HepG2 (cell line): ENCODE data around the gene PTMA. TPM values are rescaled to one million over a fixed set of nuclear protein-coding genes. Genes with fewer than 3 reads are reported as not detected.
A peak's percentile ranks its signal among the peaks of the same experiment; 100 is the strongest.

Experiments
- CBX2 ChIP-seq, 2 experiments: fragments of 200-600 bp in 1 of 2; sonication (generic); formaldehyde crosslinking in 1 of 2; IDR thresholded peaks; 2 replicates each; pipeline versions ENCODE4 v1.7.0 to v1.8.1; 2018 to 2022; ENCODE audit warnings: low read depth in 2 of 2, low read length in 1 of 2, mild to moderate bottlenecking in 1 of 2, missing genetic modification reagents in 1 of 2
- CENPX ChIP-seq: sonication (generic); formaldehyde crosslinking; IDR thresholded peaks from 2 replicates; pipeline ENCODE4 v1.9.0; 2021; ENCODE audit warnings: mild to moderate bottlenecking, missing genetic modification reagents, moderate library complexity
- EZH2 ChIP-seq: conservative IDR thresholded peaks from 2 replicates; pipeline ENCODE4 v1.6.1; 2012; ENCODE audit warnings: mild to moderate bottlenecking, low read depth, low read length, moderate library complexity
- GABPA ChIP-seq, 2 experiments: IDR thresholded peaks; 2 replicates each; pipeline ENCODE4 v1.6.1; 2011 to 2016; ENCODE audit warnings: low read depth in 2 of 2, low read length in 1 of 2, missing biosample characterization in 1 of 2, missing genetic modification characterization in 1 of 2
- MYC ChIP-seq: sonication (generic); formaldehyde crosslinking; IDR thresholded peaks from 2 replicates; pipeline ENCODE4 v1.9.0; 2021; ENCODE audit warnings: missing genetic modification reagents, borderline replicate concordance
- NR2C2 ChIP-seq: sonication (generic); formaldehyde crosslinking; IDR thresholded peaks from 2 replicates; pipeline ENCODE4 v1.4.0; 2020; ENCODE audit warnings: missing genetic modification reagents, mild to moderate bottlenecking, moderate library complexity, borderline replicate concordance
- RBM22 ChIP-seq: fragments of 200-400 bp; formaldehyde crosslinking; optimal IDR thresholded peaks from 2 replicates; pipeline ENCODE3; 2017; ENCODE audit warnings: mild to moderate bottlenecking, low read length, moderate library complexity
- RFXANK ChIP-seq: IDR thresholded peaks from 2 replicates; pipeline ENCODE4 v1.6.1; 2016
- TBX3 ChIP-seq: fragments of 450-650 bp; IDR thresholded peaks from 2 replicates; pipeline ENCODE4 v1.6.1; 2017; ENCODE audit warnings: antibody characterized with exemption, mild to moderate bottlenecking, inconsistent platforms, borderline replicate concordance
- ZBTB7B ChIP-seq: sonication (generic); formaldehyde crosslinking; IDR thresholded peaks from 2 replicates; pipeline ENCODE4 v1.4.0; 2020; ENCODE audit warnings: missing genetic modification reagents
- ZBTB8A ChIP-seq: sonication (generic); formaldehyde crosslinking; IDR thresholded peaks from 2 replicates; pipeline ENCODE4 v1.4.0; 2020; ENCODE audit warnings: mild to moderate bottlenecking, low read depth, missing genetic modification reagents, borderline replicate concordance
- ZNF564 ChIP-seq: sonication (generic); formaldehyde crosslinking; IDR thresholded peaks from 2 replicates; pipeline ENCODE4 v1.8.1; 2023; ENCODE audit warnings: mild to moderate bottlenecking, missing genetic modification reagents
- ZNF7 ChIP-seq: IDR thresholded peaks from 2 replicates; pipeline ENCODE4 v1.6.1; 2016; ENCODE audit warnings: missing biosample characterization, missing genetic modification reagents
- ZNF720 ChIP-seq: sonication (generic); formaldehyde crosslinking; IDR thresholded peaks from 2 replicates; pipeline ENCODE4 v1.4.0; 2020; ENCODE audit warnings: missing genetic modification reagents
- ZNF782 ChIP-seq: sonication (generic); formaldehyde crosslinking; IDR thresholded peaks from 2 replicates; pipeline ENCODE4 v1.4.0; 2020; ENCODE audit warnings: missing genetic modification reagents, mild to moderate bottlenecking, borderline replicate concordance
- polyA plus RNA-seq, 8 experiments: library from polyadenylated mRNA; depleted of rRNA in 3 of 8; stranded (reverse) in 7 of 8; unstranded in 1 of 8; fragments of >200 nt; fragmentation: Illumina TruSeq in 4 of 8; extraction: Trizol in 4 of 8; gene quantifications; 2 replicates each; pipeline versions ENCODE4 v1.2.1 to v1.2.3, GENCODE V29; 2011 to 2016; ENCODE audit warnings: low read depth in 4 of 8, missing spikeins in 1 of 8, mixed read lengths in 1 of 8; ENCODE audit not compliant: insufficient read depth in 1 of 8
- total RNA-seq, 5 experiments: library from RNA; depleted of rRNA; stranded (reverse); fragments of >200 nt; fragmentation: Illumina TruSeq; extraction: Trizol; gene quantifications; 2 replicates each; pipeline ENCODE4 v1.2.3, GENCODE V29; 2016; ENCODE audit warnings: low read depth in 1 of 5
- TF ChIP-seq, protein P1 (sequence below): sonication (generic); formaldehyde crosslinking; IDR thresholded peaks from 2 replicates; pipeline ENCODE4 v1.9.0; 2021; ENCODE audit warnings: mild to moderate bottlenecking, missing genetic modification reagents

PTMA gene
- total and polyA plus RNA-seq, 2 of the 13 experiments (the other 11 are each of a cell fraction or from before 2014, with no cell fraction given) = 190 to 1,086 TPM

DNA sequence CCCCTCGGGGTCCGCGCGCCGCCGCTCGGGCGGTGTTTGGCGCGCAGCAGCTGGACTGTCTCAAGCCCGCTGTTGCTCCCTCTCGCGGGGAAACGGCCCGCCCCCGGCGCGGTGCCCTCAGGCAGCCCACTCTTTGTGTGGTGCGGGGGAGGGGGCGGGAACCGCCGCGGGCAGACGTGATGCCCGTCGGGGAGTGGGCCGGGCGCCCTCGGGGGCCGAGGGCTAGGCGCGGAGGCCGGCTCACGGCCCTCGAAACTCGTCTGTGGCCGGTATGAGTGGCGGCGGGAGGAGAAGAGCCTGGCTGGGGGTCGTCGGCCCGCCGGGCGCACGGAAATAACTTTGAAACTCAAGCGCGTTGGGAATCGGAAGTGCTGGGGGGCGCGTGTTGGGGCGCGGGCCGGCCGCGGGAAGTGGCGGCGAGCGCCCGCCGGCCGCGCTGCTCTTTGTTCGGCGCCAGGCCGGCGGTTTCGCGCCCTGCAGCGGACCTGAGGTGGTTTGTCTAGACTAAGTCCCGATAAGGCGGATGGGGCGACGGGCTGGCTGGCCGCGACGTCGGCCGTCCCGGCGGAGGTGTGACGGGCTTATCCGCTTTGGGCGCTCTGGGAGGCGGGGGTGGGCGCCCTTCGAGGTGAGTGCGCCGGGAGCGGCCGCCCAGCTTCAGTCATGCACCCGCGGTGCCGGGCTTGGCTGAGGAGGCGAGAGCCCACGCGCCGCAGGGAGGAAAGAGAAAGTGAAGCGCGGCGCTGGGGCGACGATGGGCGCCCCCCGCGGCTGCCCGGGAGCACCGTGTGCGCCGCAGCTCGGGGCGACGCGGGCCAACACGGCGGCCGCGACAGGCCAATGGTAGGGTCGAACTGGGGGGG is 679 bp downstream of the PTMA start (continued):
- TF ChIP-seq CENPX (CRISPR knock-in tag) (no peak), CBX2 (IDR thresholded peaks at IDR 0.05; ENCODE audit: low read depth, low read length) (no peak), CBX2 (CRISPR knock-in tag; IDR thresholded peaks at IDR 0.05; ENCODE audit: low read depth) (no peak), ZNF7 (CRISPR knock-in tag) (no peak; the same call in 1 of the 2 replicates), GABPA (IDR thresholded peaks at IDR 0.05; ENCODE audit: low read depth, low read length) (no peak), GABPA (CRISPR knock-in tag; IDR thresholded peaks at IDR 0.05; ENCODE audit: low read depth) (no peak), TBX3 (no peak), ZNF720 (CRISPR knock-in tag) (peak; percentile 1; the same call in 1 of the 2 replicates), NR2C2 (CRISPR knock-in tag) (no peak), ZBTB8A (no peak), ZNF782 (no peak), MYC (CRISPR knock-in tag) (no peak; the same call in 1 of the 2 replicates), RBM22 (peak; percentile 63), EZH2 (no peak), RFXANK (CRISPR knock-in tag) (no peak), ZBTB7B (CRISPR knock-in tag) (no peak), ZNF564 (peak; percentile 90)
- TF ChIP-seq, protein P1, sequence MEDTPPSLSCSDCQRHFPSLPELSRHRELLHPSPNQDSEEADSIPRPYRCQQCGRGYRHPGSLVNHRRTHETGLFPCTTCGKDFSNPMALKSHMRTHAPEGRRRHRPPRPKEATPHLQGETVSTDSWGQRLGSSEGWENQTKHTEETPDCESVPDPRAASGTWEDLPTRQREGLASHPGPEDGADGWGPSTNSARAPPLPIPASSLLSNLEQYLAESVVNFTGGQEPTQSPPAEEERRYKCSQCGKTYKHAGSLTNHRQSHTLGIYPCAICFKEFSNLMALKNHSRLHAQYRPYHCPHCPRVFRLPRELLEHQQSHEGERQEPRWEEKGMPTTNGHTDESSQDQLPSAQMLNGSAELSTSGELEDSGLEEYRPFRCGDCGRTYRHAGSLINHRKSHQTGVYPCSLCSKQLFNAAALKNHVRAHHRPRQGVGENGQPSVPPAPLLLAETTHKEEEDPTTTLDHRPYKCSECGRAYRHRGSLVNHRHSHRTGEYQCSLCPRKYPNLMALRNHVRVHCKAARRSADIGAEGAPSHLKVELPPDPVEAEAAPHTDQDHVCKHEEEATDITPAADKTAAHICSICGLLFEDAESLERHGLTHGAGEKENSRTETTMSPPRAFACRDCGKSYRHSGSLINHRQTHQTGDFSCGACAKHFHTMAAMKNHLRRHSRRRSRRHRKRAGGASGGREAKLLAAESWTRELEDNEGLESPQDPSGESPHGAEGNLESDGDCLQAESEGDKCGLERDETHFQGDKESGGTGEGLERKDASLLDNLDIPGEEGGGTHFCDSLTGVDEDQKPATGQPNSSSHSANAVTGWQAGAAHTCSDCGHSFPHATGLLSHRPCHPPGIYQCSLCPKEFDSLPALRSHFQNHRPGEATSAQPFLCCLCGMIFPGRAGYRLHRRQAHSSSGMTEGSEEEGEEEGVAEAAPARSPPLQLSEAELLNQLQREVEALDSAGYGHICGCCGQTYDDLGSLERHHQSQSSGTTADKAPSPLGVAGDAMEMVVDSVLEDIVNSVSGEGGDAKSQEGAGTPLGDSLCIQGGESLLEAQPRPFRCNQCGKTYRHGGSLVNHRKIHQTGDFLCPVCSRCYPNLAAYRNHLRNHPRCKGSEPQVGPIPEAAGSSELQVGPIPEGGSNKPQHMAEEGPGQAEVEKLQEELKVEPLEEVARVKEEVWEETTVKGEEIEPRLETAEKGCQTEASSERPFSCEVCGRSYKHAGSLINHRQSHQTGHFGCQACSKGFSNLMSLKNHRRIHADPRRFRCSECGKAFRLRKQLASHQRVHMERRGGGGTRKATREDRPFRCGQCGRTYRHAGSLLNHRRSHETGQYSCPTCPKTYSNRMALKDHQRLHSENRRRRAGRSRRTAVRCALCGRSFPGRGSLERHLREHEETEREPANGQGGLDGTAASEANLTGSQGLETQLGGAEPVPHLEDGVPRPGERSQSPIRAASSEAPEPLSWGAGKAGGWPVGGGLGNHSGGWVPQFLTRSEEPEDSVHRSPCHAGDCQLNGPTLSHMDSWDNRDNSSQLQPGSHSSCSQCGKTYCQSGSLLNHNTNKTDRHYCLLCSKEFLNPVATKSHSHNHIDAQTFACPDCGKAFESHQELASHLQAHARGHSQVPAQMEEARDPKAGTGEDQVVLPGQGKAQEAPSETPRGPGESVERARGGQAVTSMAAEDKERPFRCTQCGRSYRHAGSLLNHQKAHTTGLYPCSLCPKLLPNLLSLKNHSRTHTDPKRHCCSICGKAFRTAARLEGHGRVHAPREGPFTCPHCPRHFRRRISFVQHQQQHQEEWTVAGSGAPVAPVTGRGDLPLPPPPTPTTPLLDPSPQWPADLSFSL = no peak
